PFSK-1 (cell line): ENCODE results near the gene CAMKK2.

Experiments
- POLR2AphosphoS5 ChIP-seq: IDR thresholded peaks from 2 replicates; pipeline ENCODE4 v1.6.1; 2012; ENCODE audit warnings: low read depth, mild to moderate bottlenecking, control low read depth, low read length, moderate library complexity
- REST ChIP-seq, 2 experiments: IDR thresholded peaks; 2 replicates each; pipeline versions ENCODE4 v1.6.1 to v1.8.0; 2011 to 2012; ENCODE audit warnings: low read depth in 2 of 2, low read length in 2 of 2, control low read depth in 1 of 2, inconsistent platforms in 1 of 2, mild to moderate bottlenecking in 1 of 2, moderate library complexity in 1 of 2; ENCODE audit not compliant: insufficient read depth in 1 of 2
- SIN3A ChIP-seq: IDR thresholded peaks from 2 replicates; pipeline ENCODE4 v1.6.1; 2012; ENCODE audit warnings: mild to moderate bottlenecking, low read length, moderate library complexity, borderline replicate concordance; ENCODE audit not compliant: insufficient read depth
- TAF1 ChIP-seq: IDR thresholded peaks from 2 replicates; pipeline ENCODE4 v1.6.1; 2012; ENCODE audit warnings: low read length, control low read depth, borderline replicate concordance; ENCODE audit not compliant: insufficient read depth

DNA sequence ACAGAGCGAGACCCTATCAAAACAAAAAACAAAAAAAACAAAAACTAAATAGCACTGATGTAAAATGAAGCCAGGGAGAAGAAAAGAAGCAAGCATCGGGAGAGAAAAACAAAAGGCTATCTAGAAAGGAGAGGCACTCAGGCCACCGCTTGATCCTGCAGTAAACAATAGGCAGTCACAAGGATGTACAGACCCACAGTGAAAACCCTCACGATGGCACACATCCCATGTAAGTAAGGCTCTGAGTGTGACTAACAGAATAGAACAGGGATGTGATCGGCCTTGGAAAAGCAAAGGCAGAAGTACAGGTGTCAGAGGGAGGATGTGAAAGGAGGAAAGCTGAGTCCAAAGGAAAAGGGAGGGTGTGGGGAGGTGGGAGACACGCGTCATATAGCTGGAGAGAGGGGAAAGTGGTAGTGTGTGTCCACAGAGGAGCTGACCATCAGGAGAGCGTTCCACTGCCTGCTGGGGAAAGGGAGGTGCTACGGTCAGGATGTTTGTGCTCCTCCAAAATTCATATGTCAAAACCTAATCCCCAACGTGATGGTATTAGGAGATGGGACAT, 31.5 kb downstream of the CAMKK2 start:
- TF ChIP-seq POLR2AphosphoS5: no peak
- TF ChIP-seq REST (IDR thresholded peaks at IDR 0.05; ENCODE audit: insufficient read depth in 1 of 2, low read depth in 2 of 2, low read length in 2 of 2): no peak
- no peak for TF ChIP-seq SIN3A
- TF ChIP-seq TAF1: no peak
